Endothelial cell of umbilical vein (primary cell): ENCODE data around the gene NR6A1.

Experiments
- CTCF ChIP-seq, 2 donors: IDR thresholded peaks; 1 replicate in 1 of 2; 2 replicates in 1 of 2; pipeline ENCODE4 v1.5.1; 2011; ENCODE audit warnings: low read length in 2 of 2, mild to moderate bottlenecking in 2 of 2, moderate library complexity in 2 of 2, control low read depth in 1 of 2, inconsistent platforms in 1 of 2, low read depth in 1 of 2; ENCODE audit not compliant: insufficient read depth in 1 of 2; ENCODE audit errors: extremely low read depth in 1 of 2
- EZH2 ChIP-seq: IDR thresholded peaks from 2 replicates; pipeline ENCODE4 v1.6.1; 2012; ENCODE audit warnings: borderline replicate concordance, low read depth, mild to moderate bottlenecking, moderate library complexity, low read length, inconsistent platforms; ENCODE audit not compliant: severe bottlenecking
- FOS ChIP-seq: IDR thresholded peaks from 2 replicates; pipeline ENCODE4 v1.6.1; 2011; ENCODE audit warnings: mild to moderate bottlenecking, low read length, moderate library complexity, borderline replicate concordance; ENCODE audit not compliant: insufficient read depth
- GATA2 ChIP-seq: IDR thresholded peaks from 2 replicates; pipeline ENCODE4 v1.7.0; 2011; ENCODE audit warnings: low read depth, mild to moderate bottlenecking, moderate library complexity, mixed read lengths, low read length; ENCODE audit not compliant: insufficient read length, insufficient read depth
- JUN ChIP-seq: IDR thresholded peaks from 2 replicates; pipeline ENCODE4 v1.6.1; 2011; ENCODE audit warnings: borderline replicate concordance, low read depth; ENCODE audit not compliant: insufficient read length, insufficient read depth
- MYC ChIP-seq: IDR thresholded peaks from one replicate; pipeline ENCODE4 v1.6.1; 2011; ENCODE audit warnings: mild to moderate bottlenecking, low read depth, low read length
- POLR2A ChIP-seq: IDR thresholded peaks from 2 replicates; pipeline ENCODE4 v1.6.1; 2012; ENCODE audit warnings: low read depth, mild to moderate bottlenecking, control low read depth, low read length
- POLR2AphosphoS5 ChIP-seq: IDR thresholded peaks from 2 replicates; pipeline ENCODE4 v1.6.1; 2012; ENCODE audit warnings: low read depth, mild to moderate bottlenecking, control low read depth, low read length, moderate library complexity; ENCODE audit not compliant: insufficient read depth
- TF ChIP-seq, protein P1 (sequence below): IDR thresholded peaks from 2 replicates; pipeline ENCODE4 v1.6.1; 2011; ENCODE audit not compliant: insufficient read depth, insufficient read length

GRCh38 chr9:124521142-124521541, 250.0 kb downstream of the NR6A1 start:
- TF ChIP-seq CTCF (IDR thresholded peaks at IDR 0.05; ENCODE audit: extremely low read depth in 1 of 2, insufficient read depth in 1 of 2, low read depth in 1 of 2, low read length in 2 of 2) (no peak), POLR2A (no peak), GATA2 (no peak), JUN (no peak), EZH2 (no peak), FOS (no peak), POLR2AphosphoS5 (no peak), MYC (no peak)
- TF ChIP-seq, protein P1, sequence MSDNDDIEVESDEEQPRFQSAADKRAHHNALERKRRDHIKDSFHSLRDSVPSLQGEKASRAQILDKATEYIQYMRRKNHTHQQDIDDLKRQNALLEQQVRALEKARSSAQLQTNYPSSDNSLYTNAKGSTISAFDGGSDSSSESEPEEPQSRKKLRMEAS = no peak
